Stimulated activated naive B cell treated with anti-CD40 and anti-IgM and Interleukin-4, amounts not matched to agents 10 μg/mL and 1 μg/mL and 100 μg/mL, for 72 hours (primary cell): ENCODE data around the gene UQCRFS1.

Experiments
- ATAC-seq, 2 donors: fragments of 150-1000 bp; cut with Tn5 transposase; replicated peaks; 2 replicates each; pipeline ENCODE4 v1.10.0; 2021; ENCODE audit warnings: moderate library complexity in 1 of 2
- DNase-seq: peaks from one replicate; pipeline ENCODE4 v3.0.0; 2021
- H3K27ac Mint-ChIP-seq: one replicate; pipeline ENCODE4 v1.8.0; 2022; ENCODE audit warnings: mild to moderate bottlenecking, mixed read lengths
- H3K27me3 Mint-ChIP-seq, 2 donors: one replicate each; pipeline ENCODE4 v1.8.0; 2022; ENCODE audit warnings: mixed read lengths in 2 of 2
- H3K36me3 Mint-ChIP-seq, 2 donors: one replicate each; pipeline ENCODE4 v1.8.0; 2022; ENCODE audit warnings: mixed read lengths in 2 of 2, mild to moderate bottlenecking in 1 of 2
- H3K4me1 Mint-ChIP-seq, 2 donors: one replicate each; pipeline ENCODE4 v1.8.0; 2022; ENCODE audit warnings: mixed read lengths in 2 of 2, mild to moderate bottlenecking in 1 of 2
- H3K4me3 Mint-ChIP-seq, 2 donors: one replicate each; pipeline ENCODE4 v1.8.0; 2022; ENCODE audit warnings: mild to moderate bottlenecking in 2 of 2, mixed read lengths in 2 of 2, moderate library complexity in 1 of 2
- H3K9me3 Mint-ChIP-seq, 2 donors: one replicate each; pipeline ENCODE4 v1.8.0; 2022; ENCODE audit warnings: mixed read lengths in 2 of 2, mild to moderate bottlenecking in 1 of 2

Gene UQCRFS1

GRCh38 chr19:29206453-29206852, 6.5 kb downstream of the UQCRFS1 start:
- no peak overlapping the region for H3K27ac Mint-ChIP-seq
- peaks cover 3 to 4% of the 10 kb centered on the region in 2 donors for H3K9me3 Mint-ChIP-seq
- H3K27me3 Mint-ChIP-seq: no peaks in the 10 kb centered on the region
- DNase-seq (no peak), ATAC-seq (no peak)
- no peak overlapping the region for H3K4me3 Mint-ChIP-seq
- H3K36me3 Mint-ChIP-seq: peaks cover 39 to 56% of the 10 kb centered on the region in 2 donors
- H3K4me1 Mint-ChIP-seq: peaks cover 19 to 24% of the 10 kb centered on the region in 2 donors

- Mint-ChIP-seq H3K27ac (no peak overlapping the region), H3K27me3 (no peaks in the 10 kb centered on the region), H3K36me3 (peaks cover 18 to 38% of the 10 kb centered on the region in 2 donors), H3K4me3 (no peak overlapping the region), H3K4me1 (peaks cover 5 to 6% of the 10 kb centered on the region in 2 donors), H3K9me3 (peaks cover 5 to 7% of the 10 kb centered on the region in 2 donors)
- ATAC-seq: no peak
- no peak for DNase-seq
Observed at GRCh38 chr19:29202281-29202680, 10.7 kb downstream of the UQCRFS1 start.

GRCh38 chr19:29201855-29202254, 11.1 kb downstream of the UQCRFS1 start:
- no peaks in the 10 kb centered on the region for H3K27me3 Mint-ChIP-seq
- peaks cover 18 to 38% of the 10 kb centered on the region in 2 donors for H3K36me3 Mint-ChIP-seq
- no peak for DNase-seq
- no peak overlapping the region for H3K4me3 Mint-ChIP-seq
- no peak overlapping the region for H3K27ac Mint-ChIP-seq
- peaks cover 5 to 6% of the 10 kb centered on the region in 2 donors for H3K4me1 Mint-ChIP-seq
- peaks cover 6 to 7% of the 10 kb centered on the region in 2 donors for H3K9me3 Mint-ChIP-seq
- no peak for ATAC-seq

- H3K9me3 Mint-ChIP-seq: peaks cover 7 to 8% of the 10 kb centered on the region in 2 donors
- DNase-seq (no peak), ATAC-seq (no peak)
- H3K36me3 Mint-ChIP-seq: peaks cover 3 to 4% of the 10 kb centered on the region in 2 donors
- no peak overlapping the region for H3K4me3 Mint-ChIP-seq
- H3K27ac Mint-ChIP-seq: no peak overlapping the region
- H3K4me1 Mint-ChIP-seq: no peaks in the 10 kb centered on the region
- H3K27me3 Mint-ChIP-seq: no peaks in the 10 kb centered on the region
Observed at GRCh38 chr19:29194658-29195057, 18.3 kb downstream of the UQCRFS1 start.

GRCh38 chr19:29193155-29193554, 19.8 kb downstream of the UQCRFS1 start:
- no peak overlapping the region for H3K27ac Mint-ChIP-seq
- no peak for ATAC-seq

GRCh38 chr19:29191005-29191404, 21.9 kb downstream of the UQCRFS1 start:
- no peak overlapping the region for H3K4me3 Mint-ChIP-seq
- H3K4me1 Mint-ChIP-seq: no peaks in the 10 kb centered on the region
- no peaks in the 10 kb centered on the region for H3K36me3 Mint-ChIP-seq
- ATAC-seq: no peak
- peaks cover 0 to 9% of the 10 kb centered on the region in 2 donors for H3K27me3 Mint-ChIP-seq
- no peak for DNase-seq
- no peak overlapping the region for H3K27ac Mint-ChIP-seq
- H3K9me3 Mint-ChIP-seq: no peaks in the 10 kb centered on the region

More at GRCh38 chr19:29193155-29193554, 19.8 kb downstream of the UQCRFS1 start:
- peaks cover 4% of the 10 kb centered on the region in 2 donors for H3K9me3 Mint-ChIP-seq
- peaks cover 0 to 4% of the 10 kb centered on the region in 2 donors for H3K36me3 Mint-ChIP-seq
- H3K27me3 Mint-ChIP-seq: peaks cover 0 to 2% of the 10 kb centered on the region in 2 donors
- H3K4me3 Mint-ChIP-seq: no peak overlapping the region
- no peak for DNase-seq
- H3K4me1 Mint-ChIP-seq: no peaks in the 10 kb centered on the region

- Mint-ChIP-seq H3K27ac (no peak overlapping the region), H3K4me3 (no peak overlapping the region), H3K4me1 (no peaks in the 10 kb centered on the region), H3K9me3 (no peaks in the 10 kb centered on the region), H3K36me3 (no peaks in the 10 kb centered on the region), H3K27me3 (peaks cover 0 to 22% of the 10 kb centered on the region in 2 donors)
- DNase-seq (no peak), ATAC-seq (no peak)
Observed at GRCh38 chr19:29189033-29189360, 24.0 kb downstream of the UQCRFS1 start.

GRCh38 chr19:29188289-29189032, 24.5 kb downstream of the UQCRFS1 start:
- H3K36me3 Mint-ChIP-seq: no peaks in the 10 kb centered on the region
- ATAC-seq (no peak), DNase-seq (no peak)
- H3K9me3 Mint-ChIP-seq: no peaks in the 10 kb centered on the region
- H3K4me1 Mint-ChIP-seq: no peaks in the 10 kb centered on the region
- H3K27ac Mint-ChIP-seq: no peak overlapping the region
- H3K4me3 Mint-ChIP-seq: no peak overlapping the region
- peaks cover 0 to 22% of the 10 kb centered on the region in 2 donors for H3K27me3 Mint-ChIP-seq

- H3K9me3 Mint-ChIP-seq: no peaks in the 10 kb centered on the region
- peaks cover 0 to 22% of the 10 kb centered on the region in 2 donors for H3K27me3 Mint-ChIP-seq
- no peak overlapping the region for H3K27ac Mint-ChIP-seq
- ATAC-seq: no peak
- no peak for DNase-seq
- H3K36me3 Mint-ChIP-seq: no peaks in the 10 kb centered on the region
- H3K4me1 Mint-ChIP-seq: no peaks in the 10 kb centered on the region
- no peak overlapping the region for H3K4me3 Mint-ChIP-seq
Observed at GRCh38 chr19:29187676-29188075, 25.3 kb downstream of the UQCRFS1 start.

GRCh38 chr19:29185427-29185826, 27.5 kb downstream of the UQCRFS1 start:
- no peaks in the 10 kb centered on the region for H3K4me1 Mint-ChIP-seq
- H3K4me3 Mint-ChIP-seq: no peak overlapping the region
- H3K27me3 Mint-ChIP-seq: peaks cover 0 to 22% of the 10 kb centered on the region in 2 donors
- no peaks in the 10 kb centered on the region for H3K36me3 Mint-ChIP-seq
- ATAC-seq: no peak
- no peak overlapping the region for H3K27ac Mint-ChIP-seq
- no peak for DNase-seq
- peaks cover 0 to 4% of the 10 kb centered on the region in 2 donors for H3K9me3 Mint-ChIP-seq

GRCh38 chr19:29176981-29177754, 35.8 kb downstream of the UQCRFS1 start:
- DNase-seq: no peak
- Mint-ChIP-seq H3K4me3 (no peak overlapping the region), H3K9me3 (peaks cover 33 to 39% of the 10 kb centered on the region in 2 donors), H3K4me1 (no peaks in the 10 kb centered on the region), H3K27me3 (no peaks in the 10 kb centered on the region), H3K36me3 (no peaks in the 10 kb centered on the region), H3K27ac (no peak overlapping the region)
- ATAC-seq: no peak

- DNase-seq (no peak), ATAC-seq (no peak)
- peaks cover 29 to 45% of the 10 kb centered on the region in 2 donors for H3K9me3 Mint-ChIP-seq
- no peak overlapping the region for H3K27ac Mint-ChIP-seq
- H3K4me1 Mint-ChIP-seq: no peaks in the 10 kb centered on the region
- no peaks in the 10 kb centered on the region for H3K36me3 Mint-ChIP-seq
- no peak overlapping the region for H3K4me3 Mint-ChIP-seq
- H3K27me3 Mint-ChIP-seq: no peaks in the 10 kb centered on the region
Observed at GRCh38 chr19:29173896-29174295, 39.1 kb downstream of the UQCRFS1 start.

GRCh38 chr19:29172302-29172701, 40.6 kb downstream of the UQCRFS1 start:
- no peaks in the 10 kb centered on the region for H3K27me3 Mint-ChIP-seq
- peaks cover 28 to 45% of the 10 kb centered on the region in 2 donors for H3K9me3 Mint-ChIP-seq
- H3K4me1 Mint-ChIP-seq: no peaks in the 10 kb centered on the region
- no peaks in the 10 kb centered on the region for H3K36me3 Mint-ChIP-seq
- H3K4me3 Mint-ChIP-seq: no peak overlapping the region
- no peak overlapping the region for H3K27ac Mint-ChIP-seq
- ATAC-seq (peak; percentile 51 to 62), DNase-seq (no peak)

GRCh38 chr19:29171525-29171924, 41.4 kb downstream of the UQCRFS1 start:
- no peaks in the 10 kb centered on the region for H3K4me1 Mint-ChIP-seq
- H3K27me3 Mint-ChIP-seq: no peaks in the 10 kb centered on the region
- no peaks in the 10 kb centered on the region for H3K36me3 Mint-ChIP-seq
- DNase-seq: no peak
- peaks cover 23 to 40% of the 10 kb centered on the region in 2 donors for H3K9me3 Mint-ChIP-seq
- H3K4me3 Mint-ChIP-seq: no peak overlapping the region
- no peak overlapping the region for H3K27ac Mint-ChIP-seq
- no peak for ATAC-seq

- DNase-seq: no peak
- Mint-ChIP-seq H3K4me3 (no peak overlapping the region), H3K27ac (no peak overlapping the region), H3K36me3 (no peaks in the 10 kb centered on the region), H3K27me3 (no peaks in the 10 kb centered on the region), H3K9me3 (peaks cover 17 to 30% of the 10 kb centered on the region in 2 donors), H3K4me1 (no peaks in the 10 kb centered on the region)
- ATAC-seq: no peak
Observed at GRCh38 chr19:29170554-29170953, 42.4 kb downstream of the UQCRFS1 start.
